SK-N-MC (cell line): ENCODE data around the gene SLC15A1.

Experiments used
- EZH2 ChIP-seq: fragments of 200-600 bp; sonication (generic); IDR thresholded peaks from one replicate; pipeline ENCODE4 v1.6.1; 2017; ENCODE audit warnings: antibody characterized with exemption
- POLR2AphosphoS5 ChIP-seq: IDR thresholded peaks from 2 replicates; pipeline ENCODE4 v1.6.1; 2012; ENCODE audit warnings: mild to moderate bottlenecking, low read depth, low read length, borderline replicate concordance

DNA sequence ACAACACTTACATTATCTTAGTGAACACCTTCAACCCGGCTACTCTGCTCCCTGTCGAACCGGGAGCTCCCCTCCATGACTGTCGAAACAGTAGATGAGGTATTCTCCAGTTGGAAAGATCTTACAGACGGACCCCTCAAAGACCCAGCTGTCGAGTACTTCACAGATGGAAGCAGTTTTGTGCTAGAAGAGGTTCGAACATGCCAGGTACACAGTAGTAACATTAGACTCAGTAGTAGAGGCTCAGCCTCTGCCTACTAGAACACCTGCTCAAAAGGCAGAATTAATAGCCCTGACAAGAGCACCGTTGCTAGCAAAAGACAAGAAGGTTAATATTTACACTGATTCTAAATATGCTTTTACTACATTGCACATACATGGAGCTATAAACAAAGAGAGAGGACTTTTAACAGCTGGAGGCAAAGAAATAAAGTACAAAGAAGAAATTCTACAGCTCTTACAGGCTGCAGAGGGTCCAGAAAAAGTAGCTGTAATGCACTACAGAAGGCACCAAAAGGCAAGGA is 13.6 kb upstream of the SLC15A1 start:
- TF ChIP-seq EZH2 (no peak), POLR2AphosphoS5 (no peak)
